Posterior vena cava (tissue), 2 donors: ENCODE results near the gene MCMBP. TPM values are rescaled to one million over a fixed set of nuclear protein-coding genes. Genes with fewer than 3 reads are reported as not detected.
"Not testable (repeated sequence)": the region's sequence is repeated elsewhere in the genome, so short reads cannot be mapped to it uniquely, and the experiment has no call there.

Experiments used
- DNase-seq: peaks from one replicate; pipeline ENCODE4 v3.0.0-alpha.2; 2020; ENCODE audit warnings: low spot score
- intact Hi-C, 2 donors: fragments of 100-400 bp; cut with DNase I; formaldehyde crosslinking; loops; one replicate each; pipeline versions ENCODE4 v1.14.1 to v1.14.2; 2022 to 2023
- total RNA-seq, 2 donors: library from RNA; stranded (reverse); fragmentation: NEBNext Ultra II Directional; extraction: Animal tissue kit (Norgen Biotek cat#: 25700); gene quantifications; one replicate each; pipeline ENCODE4 v1.2.1, GENCODE V29; 2021
- donor health status: DM: yes; HTN: yes; CAD: no.
- donor health status: DM: yes; HTN: yes; CAD: no.

The MCMBP gene
- total RNA-seq, 2 donors from 2014 or later, result 42.7 to 50.5 TPM

DNA sequence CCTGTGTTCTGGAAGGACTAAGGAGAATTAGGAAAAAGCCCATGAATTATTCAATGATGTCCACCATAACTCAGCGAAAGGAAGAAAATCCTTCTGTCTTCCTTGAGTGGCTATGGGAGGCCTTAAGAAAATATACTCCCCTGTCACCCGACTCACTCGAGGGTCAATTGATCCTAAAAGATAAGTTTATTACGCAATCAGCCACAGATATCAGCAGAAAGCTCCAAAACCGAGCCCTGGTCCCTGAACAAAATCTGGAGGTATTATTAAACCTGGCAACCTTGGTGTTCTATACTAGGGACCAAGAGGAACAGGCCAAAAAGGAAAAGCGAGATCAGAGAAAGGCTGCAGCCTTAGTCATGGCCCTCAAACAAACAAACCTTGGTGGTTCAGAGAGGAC is 13.4 kb upstream of the MCMBP start:
- intact Hi-C loops, DNase-seq: not testable (repeated sequence)

DNA sequence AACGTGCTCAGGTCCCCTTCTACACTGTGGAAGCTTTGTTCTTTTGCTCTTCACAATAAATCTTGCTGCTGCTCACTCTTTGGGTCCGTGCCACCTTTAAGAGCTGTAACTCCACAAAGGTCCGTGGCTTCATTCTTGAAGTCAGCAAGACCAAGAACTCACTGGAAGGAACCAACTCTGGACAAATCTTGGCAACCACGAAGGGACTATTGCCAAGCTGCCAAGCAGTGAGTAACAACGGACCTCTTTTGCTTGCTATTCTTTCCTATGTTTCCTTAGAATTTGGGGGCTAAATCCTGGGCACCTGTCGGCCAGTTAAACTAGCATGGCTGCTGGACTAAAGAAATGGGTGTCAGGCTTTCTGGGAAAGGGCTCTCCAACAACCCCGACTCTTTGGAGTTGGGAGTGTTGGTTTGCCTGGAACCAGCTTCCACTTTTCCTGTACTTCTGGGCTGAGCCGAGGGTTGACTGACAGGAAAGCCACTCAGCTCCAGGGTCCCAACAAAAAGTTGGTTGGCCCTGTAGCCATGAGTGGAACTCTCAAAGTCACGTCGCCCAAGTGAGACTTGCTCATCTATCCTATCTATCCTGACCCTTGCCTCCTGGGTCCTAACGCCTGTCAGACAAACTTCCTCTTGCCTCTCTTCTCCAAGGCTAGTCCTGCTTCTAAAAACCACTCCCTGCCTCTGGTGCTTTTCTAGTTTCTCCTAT is 11.4 kb upstream of the MCMBP start:
- intact Hi-C loops, DNase-seq: not testable (repeated sequence)

DNA sequence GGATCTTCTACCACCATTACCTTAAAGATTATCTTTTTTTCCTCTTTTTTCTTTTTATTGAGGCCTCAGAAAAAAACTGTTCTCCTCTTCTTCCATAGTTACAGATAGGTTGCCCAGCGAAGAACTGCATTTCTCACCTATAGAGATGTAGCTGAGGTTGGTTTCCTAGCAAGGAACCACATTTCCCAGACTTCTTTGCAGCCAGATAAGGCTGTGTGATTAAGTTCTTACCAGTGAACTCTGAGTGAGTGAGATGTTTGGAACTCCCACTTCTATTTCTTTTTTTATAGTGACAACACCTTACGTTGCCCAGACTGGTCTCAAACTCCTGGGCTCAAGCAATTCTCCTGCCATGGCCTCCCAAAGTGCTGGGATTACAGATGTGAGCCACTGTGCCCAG is 5.9 kb upstream of the MCMBP start:
- intact Hi-C loops, result no loop called here
- no peak for DNase-seq

DNA sequence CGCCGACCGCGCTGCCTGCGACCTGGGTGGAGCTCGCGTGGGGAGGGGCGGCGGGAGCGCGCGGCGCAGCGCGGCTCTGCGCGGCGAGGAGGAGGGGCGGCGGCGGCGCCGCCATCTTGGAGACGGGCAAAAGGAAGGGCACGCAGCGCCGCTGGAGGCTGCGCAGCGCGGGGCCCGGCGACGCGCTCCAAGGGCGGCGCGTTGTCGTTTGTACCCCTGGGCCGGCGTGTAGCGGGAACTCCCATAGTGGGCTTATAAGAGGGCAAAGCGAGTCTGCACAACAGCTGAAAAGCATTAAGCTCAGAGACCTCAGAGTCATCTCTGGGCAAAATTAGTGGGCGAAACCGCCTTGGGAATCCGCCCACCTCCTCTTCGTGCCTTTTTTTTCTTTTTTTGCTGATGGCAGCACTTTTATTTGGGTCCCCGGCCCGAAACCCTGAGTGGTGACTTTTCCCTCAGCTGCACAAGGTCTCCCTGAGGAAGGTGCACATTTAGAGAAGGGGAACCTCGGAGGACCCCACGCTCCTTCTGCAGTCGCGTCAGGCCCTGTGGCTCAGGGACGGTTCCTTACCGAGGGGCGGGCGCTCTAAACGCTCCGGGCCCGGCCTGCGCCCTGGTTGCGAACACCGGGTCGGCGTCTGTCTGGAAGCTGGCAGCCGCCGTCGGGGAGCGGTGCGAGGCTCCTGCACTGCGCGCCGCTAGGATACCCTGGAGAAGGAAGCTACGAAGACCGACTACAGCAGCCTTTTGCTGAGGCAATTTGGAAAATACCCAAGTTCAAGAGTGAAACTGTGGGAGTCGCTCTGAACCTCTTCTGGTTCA is 428 bp upstream of the MCMBP start:
- intact Hi-C loops, result no loop called here

DNA sequence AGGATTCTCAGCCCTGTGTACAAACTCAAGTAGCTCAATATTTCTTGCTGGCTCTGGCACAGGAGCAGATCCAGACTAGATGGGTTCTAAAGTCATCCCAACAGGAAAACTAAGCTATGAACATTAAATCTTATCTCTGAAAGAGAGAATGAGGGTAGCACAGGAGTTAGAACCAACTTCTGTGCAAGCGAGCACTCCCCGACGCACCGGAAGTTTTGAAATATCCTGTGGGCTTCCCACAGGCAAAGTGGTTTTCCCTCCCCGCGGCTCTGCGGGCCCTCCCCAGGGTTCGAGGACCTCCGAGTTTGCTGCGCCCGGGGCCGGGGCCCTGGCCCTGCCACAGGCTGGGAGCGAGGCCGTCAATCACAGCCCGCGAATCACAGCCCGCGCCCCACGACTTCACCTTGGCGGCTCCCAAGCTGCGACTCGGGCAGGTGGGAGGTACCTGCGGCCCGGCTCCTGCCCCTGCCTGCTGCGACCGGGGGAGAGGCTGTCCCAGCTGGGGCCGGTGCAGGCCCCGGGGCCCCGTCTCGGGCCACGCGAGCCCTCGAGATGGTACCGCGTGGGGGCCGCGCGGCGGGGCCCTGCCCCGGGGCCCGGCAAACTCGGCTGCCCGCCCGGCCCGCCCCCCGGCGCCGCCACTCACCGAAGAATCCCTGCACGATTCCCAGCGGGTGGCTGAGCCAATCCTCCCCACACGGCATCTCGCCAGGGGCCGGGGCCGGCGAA is 598 bp downstream of the MCMBP start:
- DNase-seq, result peak; percentile 84
- intact Hi-C loops, result no loop called here

More for the DNA sequence above, 428 bp upstream of the MCMBP start:
- peak; percentile 97 for DNase-seq

DNA sequence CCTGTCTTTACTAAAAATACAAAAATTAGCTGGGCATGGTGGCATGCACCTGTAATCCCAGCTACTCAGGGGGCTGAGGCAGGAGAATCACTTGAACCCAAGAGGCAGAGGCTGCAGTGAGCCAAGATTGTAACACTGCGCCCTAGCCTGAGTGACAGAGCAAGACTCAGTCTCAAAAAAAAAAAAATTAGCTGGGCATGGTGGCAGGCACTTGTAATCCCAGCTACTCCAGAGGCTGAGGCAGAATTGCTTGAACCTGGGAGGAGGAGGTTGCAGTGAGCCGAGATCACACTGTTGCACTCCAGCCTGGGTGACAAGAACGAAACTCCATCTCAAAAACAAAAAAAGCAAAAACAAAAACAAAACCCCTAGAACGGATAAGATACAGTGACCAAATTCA is 3.2 kb downstream of the MCMBP start:
- intact Hi-C loops, result loop anchor here (5.0 to 10.0 kb wide), 4 partner anchors 125 to 1653 kb away; no protein-coding TSS in a partner anchor
- not testable (repeated sequence) for DNase-seq

DNA sequence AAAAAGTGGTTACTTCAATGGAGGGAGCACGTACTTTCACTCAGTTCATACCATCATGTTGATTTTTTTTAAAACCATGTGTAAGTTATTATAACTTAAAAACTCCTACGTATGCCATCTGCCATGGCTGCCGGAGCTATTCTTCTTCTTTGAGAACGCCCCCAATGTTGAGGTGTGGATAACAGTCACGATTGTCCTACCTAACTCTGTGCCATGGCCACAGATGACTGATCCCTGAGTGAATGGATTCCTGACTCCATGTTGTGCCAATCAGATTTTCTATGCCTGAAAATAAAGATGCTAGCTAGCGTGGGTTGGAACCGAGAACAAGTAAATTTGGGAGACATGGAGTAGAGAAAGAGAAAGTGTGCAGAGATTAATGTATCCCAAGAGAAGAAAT is 5.3 kb downstream of the MCMBP start:
- intact Hi-C loops, result loop anchor here (5.0 to 10.0 kb wide), 4 partner anchors 123 to 1655 kb away; no protein-coding TSS in a partner anchor
- DNase-seq, result no peak

DNA sequence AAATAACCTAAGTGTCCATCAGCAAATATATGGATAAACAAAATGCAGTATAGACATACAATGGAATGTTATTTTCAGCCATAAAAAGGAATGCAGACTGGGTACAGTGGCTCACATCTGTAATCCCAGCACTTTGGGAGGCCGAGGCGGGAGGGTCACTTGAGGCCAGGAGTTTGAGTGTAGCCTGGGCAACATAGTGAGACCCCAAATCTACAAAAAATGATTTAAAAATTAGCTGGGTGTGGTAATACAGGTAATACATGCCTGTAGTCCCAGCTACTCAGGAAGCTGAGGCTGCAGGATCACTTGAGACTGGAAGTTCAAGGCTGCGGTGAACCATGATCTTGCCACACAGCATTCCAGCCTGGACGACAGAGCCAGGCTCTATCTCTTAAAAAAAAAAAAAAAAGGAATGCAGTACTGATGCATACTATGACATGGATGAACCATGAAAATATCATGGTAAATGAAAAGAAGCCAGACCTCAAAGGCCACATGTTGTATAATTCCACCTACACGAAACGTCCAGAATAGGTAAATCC is 6.9 kb downstream of the MCMBP start:
- DNase-seq, result no peak
- intact Hi-C loops, result loop anchor here (5.0 to 10.0 kb wide), 4 partner anchors 121 to 1657 kb away; no protein-coding TSS in a partner anchor

DNA sequence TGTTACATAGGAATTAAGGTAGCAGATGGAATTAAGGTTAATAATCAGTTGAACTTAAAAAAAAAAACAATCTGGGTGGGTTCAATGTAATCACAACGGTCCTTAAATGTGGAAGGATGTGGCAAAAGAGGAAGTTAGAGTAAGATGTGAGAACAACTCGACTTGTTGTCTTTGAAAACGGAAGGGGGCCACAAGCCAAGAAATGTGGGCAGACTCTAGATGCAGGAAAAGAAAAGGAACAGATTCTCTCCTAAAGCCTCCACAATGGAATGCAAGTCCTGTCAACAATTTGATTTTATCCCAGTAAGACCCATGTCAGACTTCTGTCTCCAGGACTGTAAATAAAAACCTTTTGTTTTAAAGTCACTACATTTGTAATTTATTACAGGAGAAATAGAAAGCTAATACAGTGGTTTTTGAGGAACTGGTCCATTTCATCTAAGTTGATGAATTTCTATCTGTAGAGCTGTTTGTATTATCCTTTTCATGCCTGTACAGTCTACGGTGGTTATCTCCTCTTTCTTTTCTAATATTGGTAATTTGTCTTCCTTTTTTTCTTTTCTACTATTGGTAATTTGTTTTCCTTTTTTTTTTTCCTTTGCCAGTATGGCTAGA is 8.6 kb downstream of the MCMBP start:
- DNase-seq, result no peak
- intact Hi-C loops, result loop anchor here in 1 of 2 donors (10.0 kb wide), 3 partner anchors 119 to 259 kb away; no protein-coding TSS in a partner anchor

DNA sequence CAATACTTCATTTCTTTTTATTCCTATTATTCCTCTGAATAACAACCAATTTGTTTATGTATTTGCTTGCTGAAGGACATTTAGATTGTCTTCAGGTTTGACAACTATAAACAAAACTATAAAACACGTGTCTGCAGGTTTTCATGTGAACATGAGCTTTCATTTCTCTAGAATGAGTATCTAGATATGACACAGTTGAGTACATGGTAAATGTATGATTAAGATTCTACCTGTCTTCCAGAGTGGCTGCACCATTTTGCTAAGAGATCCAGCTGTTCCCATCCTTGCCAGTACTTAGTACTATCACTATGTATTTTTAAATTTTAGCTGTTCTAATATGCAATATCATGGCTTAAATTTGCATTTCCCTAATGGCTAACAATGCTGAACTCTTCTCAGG is 10.1 kb downstream of the MCMBP start:
- intact Hi-C loops, result loop anchor here in 1 of 2 donors (10.0 kb wide), 3 partner anchors 118 to 258 kb away; no protein-coding TSS in a partner anchor

DNA sequence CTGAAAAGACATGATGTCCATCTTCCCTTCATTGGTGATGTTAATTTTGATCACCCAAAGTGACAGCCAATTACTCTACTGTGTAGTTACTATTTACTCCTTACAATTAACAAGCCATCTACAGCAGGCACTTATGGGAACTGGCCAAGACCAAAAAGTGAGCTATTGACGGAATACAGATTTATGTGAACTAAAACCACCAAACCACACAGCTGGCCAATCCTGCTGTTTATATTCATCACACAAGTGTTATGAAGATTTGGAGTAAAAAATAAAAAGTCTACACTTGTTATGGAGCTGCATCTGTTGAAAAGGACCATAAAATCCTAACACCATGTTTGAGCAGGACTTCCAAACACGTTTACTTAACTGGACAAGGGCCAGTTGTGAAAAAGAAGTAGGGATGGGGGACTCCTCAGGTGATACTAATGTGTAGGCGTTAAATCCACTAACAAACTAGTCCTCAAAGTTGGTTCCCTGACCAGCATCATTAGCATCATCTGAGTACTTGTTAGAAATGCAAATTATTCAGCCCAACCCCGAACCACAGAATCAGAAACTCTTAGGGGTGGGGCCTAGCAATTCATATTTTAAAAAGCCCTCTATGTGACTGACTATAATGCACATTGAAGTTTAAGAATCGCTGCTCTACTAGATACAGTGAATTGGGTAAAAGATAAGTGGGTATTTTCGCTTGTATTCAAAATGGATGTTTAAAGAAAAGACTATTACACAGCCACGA is 11.6 kb downstream of the MCMBP start:
- intact Hi-C loops, result loop anchor here in 1 of 2 donors (10.0 kb wide), 3 partner anchors 116 to 256 kb away; no protein-coding TSS in a partner anchor

More for the DNA sequence above, 10.1 kb downstream of the MCMBP start:
- DNase-seq, result no peak

DNA sequence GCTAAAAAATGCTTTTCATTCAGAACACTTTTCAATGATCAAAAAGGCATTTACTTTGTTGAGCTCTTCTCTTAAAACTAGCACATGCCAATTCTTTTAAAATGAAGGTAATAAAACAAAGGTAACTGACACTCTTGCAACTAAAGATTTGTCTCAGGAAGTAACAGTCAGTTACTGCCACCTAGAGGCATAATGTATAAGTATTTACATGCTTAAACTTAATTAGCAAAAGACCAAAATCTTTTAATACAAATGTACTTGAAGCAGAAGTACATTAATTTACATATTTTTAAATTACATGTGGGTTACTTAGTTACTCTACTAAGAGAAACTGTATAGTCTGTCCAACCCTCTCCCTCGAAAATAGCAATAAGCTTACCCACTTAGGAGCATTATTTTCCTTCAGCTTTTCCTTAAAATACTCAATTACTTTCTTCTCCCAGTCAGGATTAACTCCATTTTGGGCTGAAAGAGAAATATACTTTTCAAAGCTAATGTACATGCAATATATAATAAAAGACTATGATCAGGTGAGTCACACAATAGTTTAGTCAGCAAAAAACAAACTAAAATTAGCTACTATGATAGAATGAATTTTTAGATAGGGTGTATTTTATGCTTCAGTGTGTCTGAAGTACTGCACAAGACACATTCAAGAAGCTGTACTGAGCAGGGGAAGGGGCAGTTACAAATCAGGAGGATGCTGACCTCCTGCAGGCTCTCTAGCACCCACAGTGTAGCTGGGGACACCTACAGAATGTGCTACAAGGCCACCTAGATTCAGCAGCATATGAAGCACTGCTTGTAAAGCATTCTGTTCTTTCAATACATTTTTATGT is 13.0 kb downstream of the MCMBP start:
- intact Hi-C loops, result loop anchor here (10.0 kb wide), 4 partner anchors 105 to 255 kb away; no protein-coding TSS in a partner anchor
- DNase-seq, result no peak

More for the DNA sequence above, 11.6 kb downstream of the MCMBP start:
- DNase-seq, result no peak

DNA sequence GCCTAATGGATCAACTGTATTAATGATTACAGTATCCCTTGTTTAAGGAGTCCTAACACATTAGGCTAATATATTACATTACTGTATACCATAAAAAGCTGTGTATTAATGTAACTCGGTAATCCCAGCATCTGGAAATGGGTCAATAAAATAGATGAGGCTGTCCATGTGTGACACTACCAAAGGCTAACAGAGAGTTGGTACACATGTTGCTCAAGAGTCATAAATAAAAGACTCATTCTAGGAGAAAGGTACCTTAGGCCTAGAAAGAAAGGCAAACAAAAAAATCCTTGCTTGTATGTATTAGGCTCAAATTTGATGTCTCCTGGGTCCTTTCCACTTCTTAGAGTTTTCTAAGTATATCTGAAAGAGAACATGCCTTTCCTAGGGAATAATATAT is 14.6 kb downstream of the MCMBP start:
- intact Hi-C loops, result loop anchor here in 1 of 2 donors (10.0 kb wide), 2 partner anchors 103 to 173 kb away; no protein-coding TSS in a partner anchor
- no peak for DNase-seq

DNA sequence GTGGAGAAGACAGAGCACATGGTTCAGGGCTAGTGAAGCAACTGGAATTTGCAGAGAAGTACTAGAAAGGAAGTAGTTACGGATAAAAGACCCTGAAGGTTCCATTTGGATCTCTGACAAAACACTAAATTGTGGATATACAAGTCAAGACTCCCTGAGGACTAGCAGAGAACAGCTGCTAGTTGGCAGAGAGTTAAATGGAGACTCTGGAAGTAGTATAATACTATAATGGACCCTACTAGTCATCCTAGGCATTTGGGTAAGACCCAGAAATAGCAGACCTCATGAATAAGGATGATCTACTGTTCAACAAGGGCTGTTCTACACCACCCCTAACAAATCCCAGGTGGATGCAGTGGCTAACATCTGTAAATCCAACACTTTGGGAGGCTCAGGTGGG is 19.1 kb downstream of the MCMBP start:
- DNase-seq, result no peak
- intact Hi-C loops, result loop anchor here in 1 of 2 donors (10.0 kb wide), 2 partner anchors 99 to 169 kb away; no protein-coding TSS in a partner anchor

DNA sequence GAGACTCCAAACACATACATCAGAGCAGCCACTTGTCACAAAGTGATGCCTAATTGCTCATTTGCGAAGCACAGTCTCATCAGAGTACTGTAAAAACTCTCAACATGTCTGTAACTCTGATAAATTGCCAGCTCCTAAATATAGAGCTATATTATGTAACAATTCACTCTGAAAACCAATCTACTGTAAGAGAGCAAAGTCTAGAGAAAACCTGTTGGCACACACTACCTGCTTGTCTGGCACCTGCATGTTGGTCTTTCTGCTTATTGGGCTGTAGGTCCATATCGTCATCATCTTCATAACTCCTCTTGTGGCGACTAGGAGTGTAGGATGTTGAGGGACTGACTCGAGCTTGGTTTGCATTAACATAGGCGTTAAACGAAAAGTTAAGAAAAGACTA is 19.8 kb downstream of the MCMBP start:
- no peak for DNase-seq

DNA sequence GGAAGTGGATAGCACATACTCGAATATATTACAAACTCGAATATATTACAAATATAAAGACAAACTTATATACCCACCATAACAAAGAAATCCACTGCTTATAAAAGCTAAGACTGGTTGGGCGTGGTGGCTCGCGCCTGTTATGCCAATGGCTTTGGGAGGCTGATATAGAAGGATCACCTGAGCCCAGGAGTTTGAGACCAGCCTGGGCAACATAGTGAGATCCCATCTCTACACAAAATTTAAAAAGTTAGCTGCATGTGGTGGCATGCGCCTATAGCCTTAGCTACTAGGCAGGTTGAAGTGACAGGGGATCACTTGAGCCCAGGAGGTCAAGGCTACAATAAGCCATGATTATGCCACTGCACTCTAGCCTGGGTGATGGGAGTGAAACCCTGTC is 20.4 kb downstream of the MCMBP start:
- intact Hi-C loops, result loop anchor here in 1 of 2 donors (10.0 kb wide), 2 partner anchors 97 to 167 kb away; no protein-coding TSS in a partner anchor
- no peak for DNase-seq

More for the DNA sequence above, 19.8 kb downstream of the MCMBP start:
- intact Hi-C loops, result loop anchor here in 1 of 2 donors (10.0 kb wide), 2 partner anchors 98 to 168 kb away; no protein-coding TSS in a partner anchor

DNA sequence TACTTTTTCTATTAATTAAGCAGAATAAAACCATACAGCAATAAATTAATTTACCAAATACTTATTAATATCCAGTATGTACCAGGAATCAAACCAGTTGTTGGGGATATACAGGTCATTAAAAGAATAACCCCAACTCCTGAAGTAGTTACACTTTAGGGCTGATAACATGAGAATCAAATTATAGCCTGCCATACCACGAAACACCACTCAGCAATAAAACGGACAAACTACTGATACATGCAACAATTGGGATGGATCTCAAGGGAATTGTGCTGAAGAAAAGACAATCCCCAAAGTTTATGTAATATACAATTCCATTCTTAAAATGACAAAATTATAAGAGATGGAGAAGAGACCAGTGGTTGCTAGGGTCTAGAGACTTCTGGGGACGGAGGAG is 22.7 kb downstream of the MCMBP start:
- no peak for DNase-seq
- intact Hi-C loops, result loop anchor here in 1 of 2 donors (10.0 kb wide), 2 partner anchors 95 to 165 kb away; no protein-coding TSS in a partner anchor
